Left ventricle myocardium superior (tissue), 1 donor: ENCODE results near the gene TNP1. TPM values are rescaled to one million over a fixed set of nuclear protein-coding genes. Genes with fewer than 3 reads are reported as not detected.

Experiments
- ATAC-seq: fragments of 200-7000 bp; cut with Tn5 transposase; one replicate; pipeline ENCODE4 v1.9.1; 2020; ENCODE audit warnings: mild to moderate bottlenecking, moderate library complexity
- DNase-seq: peaks from one replicate; pipeline ENCODE4 v3.0.0-alpha.2; 2020
- intact Hi-C: fragments of 100-400 bp; cut with micrococcal nuclease; formaldehyde crosslinking; loops from one replicate; pipeline ENCODE4 v1.11.0; 2022
- long read RNA-seq: library from polyadenylated mRNA; unstranded; transcript quantifications from one replicate; pipeline ENCODE4 v2.0.0, GENCODE V29; 2021
- total RNA-seq: library from RNA; stranded (reverse); fragmentation: NEBNext Ultra II Directional; extraction: Animal tissue kit (Norgen Biotek cat#: 25700); gene quantifications from one replicate; pipeline ENCODE4 v1.2.1, GENCODE V29; 2021
- donor health status: DM: no; HTN: yes; CAD: no; lungs with severe emphysema.

Gene TNP1, protein sequence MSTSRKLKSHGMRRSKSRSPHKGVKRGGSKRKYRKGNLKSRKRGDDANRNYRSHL
- not detected for total RNA-seq
- long read RNA-seq, result 0 reads

- ATAC-seq, result no peak
- no peak for DNase-seq
- intact Hi-C loops, result no loop called here
Observed at GRCh38 chr2:216859944-216860343, at the start of gene TNP1. Gene TNP1 (minus strand): TSS chr2:216860064. CDS start chr2:216860034, 30 bp downstream.

- ATAC-seq, result no peak
- intact Hi-C loops, result no loop called here
- no peak for DNase-seq
Observed at GRCh38 chr2:216908300-216908699, 48.4 kb upstream of the TNP1 start.

GRCh38 chr2:216905649-216906329 is 45.9 kb upstream of the TNP1 start:
- no peak for DNase-seq
- ATAC-seq, result no peak
- intact Hi-C loops, result no loop called here

GRCh38 chr2:216904974-216905373 is 45.1 kb upstream of the TNP1 start:
- intact Hi-C loops, result no loop called here
- ATAC-seq (no peak), DNase-seq (no peak)

- DNase-seq (no peak), ATAC-seq (no peak)
- intact Hi-C loops, result no loop called here
Observed at GRCh38 chr2:216904554-216904953, 44.7 kb upstream of the TNP1 start.

DNA sequence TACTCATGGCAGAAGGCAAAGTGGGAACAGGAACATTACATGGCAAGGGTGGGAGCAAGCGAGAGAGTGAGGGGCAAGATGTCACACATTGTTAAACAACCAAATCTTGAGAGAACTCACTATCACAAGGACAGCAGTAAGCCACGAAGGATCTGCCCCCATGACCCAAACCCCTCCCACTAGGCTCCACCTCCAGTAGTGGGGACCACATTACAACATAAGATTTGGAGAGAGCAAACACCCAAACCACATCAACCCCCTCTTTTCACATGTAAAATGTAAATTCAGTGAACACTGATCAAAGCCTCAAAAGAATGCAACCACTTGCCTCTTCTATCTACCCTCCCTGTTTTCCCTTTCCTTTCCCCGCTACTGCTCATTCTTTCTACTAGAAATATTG is 43.6 kb upstream of the TNP1 start:
- ATAC-seq (no peak), DNase-seq (no peak)
- intact Hi-C loops, result no loop called here

GRCh38 chr2:216901273-216901672 is 41.4 kb upstream of the TNP1 start:
- DNase-seq, result no peak
- ATAC-seq, result no peak
- intact Hi-C loops, result no loop called here

- intact Hi-C loops, result no loop called here
- ATAC-seq (no peak), DNase-seq (no peak)
Observed at GRCh38 chr2:216900406-216900805, 40.5 kb upstream of the TNP1 start.

DNA sequence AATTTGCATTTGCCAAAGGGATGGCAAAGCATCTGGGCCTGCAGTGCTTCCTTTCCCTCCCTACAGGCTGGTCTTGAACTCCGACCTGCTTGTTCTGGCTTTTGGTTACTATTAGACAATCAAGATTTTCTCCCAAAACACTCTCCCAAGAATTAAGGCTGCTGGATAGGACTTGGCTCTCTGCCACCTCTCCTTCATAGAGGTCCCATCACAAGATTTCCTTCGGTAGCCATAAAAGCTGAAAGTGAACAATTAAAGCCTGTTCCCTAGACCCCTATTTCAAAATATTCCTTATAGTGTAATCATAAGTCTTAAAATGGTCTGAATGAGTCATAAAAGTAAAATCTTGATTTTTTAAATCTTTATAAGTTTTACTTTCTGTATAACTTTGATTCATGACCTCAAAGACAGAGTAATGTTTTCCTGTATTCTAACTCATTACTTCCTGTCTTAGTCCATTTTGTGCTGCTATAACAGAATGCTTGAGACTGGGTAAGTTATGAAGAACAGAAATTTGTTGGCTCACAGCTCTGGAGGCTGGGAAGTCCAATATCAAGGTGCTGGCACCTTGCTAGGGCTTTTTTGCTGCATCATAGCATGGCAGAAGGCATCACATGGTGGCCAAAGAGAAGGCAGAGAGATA is 37.8 kb upstream of the TNP1 start:
- intact Hi-C loops, result no loop called here
- DNase-seq, result no peak
- ATAC-seq, result no peak

DNA sequence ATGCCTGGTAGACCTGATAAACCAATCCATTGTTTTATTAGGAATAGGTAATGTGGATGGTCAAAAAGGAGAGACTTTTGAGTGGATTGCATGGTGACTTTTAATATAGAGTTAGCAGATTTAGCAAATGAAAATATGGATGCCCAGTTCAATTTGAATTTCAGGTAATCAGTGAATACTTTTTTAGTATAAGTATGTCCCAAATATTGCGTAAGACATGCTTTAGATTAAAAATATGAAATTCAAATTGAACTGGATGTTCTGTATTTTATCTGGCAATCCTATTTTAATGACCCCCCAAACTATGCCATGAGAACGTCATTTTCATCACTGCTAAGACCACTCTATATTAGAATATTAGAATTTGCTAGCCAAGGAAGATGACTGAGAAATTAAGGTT is 30.3 kb upstream of the TNP1 start:
- no peak for ATAC-seq
- no peak for DNase-seq
- intact Hi-C loops, result no loop called here

GRCh38 chr2:216888887-216889622 is 29.2 kb upstream of the TNP1 start:
- peak; percentile 88 for ATAC-seq
- intact Hi-C loops, result no loop called here
- peak; percentile 49 for DNase-seq

GRCh38 chr2:216888081-216888480 is 28.2 kb upstream of the TNP1 start:
- ATAC-seq (no peak), DNase-seq (no peak)

DNA sequence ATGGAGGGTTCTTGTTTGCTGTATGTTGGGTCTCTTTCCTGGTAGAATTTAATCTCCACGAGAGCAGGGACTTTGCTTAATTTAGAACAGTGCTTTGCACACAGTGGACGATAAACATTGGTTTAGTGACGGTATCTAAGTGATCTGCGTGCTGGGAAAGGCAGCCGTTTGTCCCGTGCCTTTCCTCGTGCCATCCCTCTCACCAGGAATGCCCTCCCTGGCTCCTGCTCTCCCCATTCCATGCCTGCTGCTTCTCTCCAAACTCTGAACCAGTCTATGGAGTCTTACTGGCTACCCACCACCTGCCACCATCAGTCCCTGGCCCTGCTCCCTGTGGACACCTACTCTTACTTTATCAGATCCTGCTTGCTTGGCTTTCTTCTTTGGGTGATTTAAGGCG is 27.3 kb upstream of the TNP1 start:
- DNase-seq (no peak), ATAC-seq (peak; percentile 24)
- intact Hi-C loops, result no loop called here

More at GRCh38 chr2:216888081-216888480, 28.2 kb upstream of the TNP1 start:
- intact Hi-C loops, result no loop called here

DNA sequence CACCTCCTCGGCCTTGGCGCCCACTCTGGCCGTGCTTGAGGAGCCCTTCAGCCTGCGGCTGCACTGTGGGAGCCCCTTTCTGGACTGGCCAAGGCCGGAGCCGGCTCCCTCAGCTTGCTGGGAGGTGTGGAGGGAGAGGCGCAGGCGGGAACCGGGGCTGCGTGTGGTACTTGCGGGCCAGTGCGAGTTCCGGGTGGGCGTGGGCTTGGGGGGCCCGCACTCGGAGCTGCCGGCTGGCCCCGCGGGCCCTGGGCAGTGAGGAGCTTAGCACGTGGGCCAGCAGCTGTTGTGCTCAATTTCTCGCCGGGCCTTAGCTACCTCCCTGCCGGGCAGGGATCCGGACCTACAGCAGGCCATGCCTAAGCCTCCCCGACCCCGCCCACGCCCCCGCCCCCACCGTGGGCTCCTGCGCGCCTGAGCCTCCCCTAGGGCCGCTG is 25.3 kb upstream of the TNP1 start:
- ATAC-seq, result no peak
- no peak for DNase-seq
- intact Hi-C loops, result no loop called here

GRCh38 chr2:216884347-216884746 is 24.5 kb upstream of the TNP1 start:
- peak; percentile 10 for ATAC-seq
- DNase-seq, result peak; percentile 39
- intact Hi-C loops, result no loop called here

GRCh38 chr2:216882876-216883275 is 23.0 kb upstream of the TNP1 start:
- peak; percentile 37 for DNase-seq
- intact Hi-C loops, result no loop called here
- ATAC-seq, result peak; percentile 74

- ATAC-seq, result no peak
- DNase-seq, result no peak
- intact Hi-C loops, result no loop called here
Observed at GRCh38 chr2:216881411-216881810, 21.5 kb upstream of the TNP1 start.

DNA sequence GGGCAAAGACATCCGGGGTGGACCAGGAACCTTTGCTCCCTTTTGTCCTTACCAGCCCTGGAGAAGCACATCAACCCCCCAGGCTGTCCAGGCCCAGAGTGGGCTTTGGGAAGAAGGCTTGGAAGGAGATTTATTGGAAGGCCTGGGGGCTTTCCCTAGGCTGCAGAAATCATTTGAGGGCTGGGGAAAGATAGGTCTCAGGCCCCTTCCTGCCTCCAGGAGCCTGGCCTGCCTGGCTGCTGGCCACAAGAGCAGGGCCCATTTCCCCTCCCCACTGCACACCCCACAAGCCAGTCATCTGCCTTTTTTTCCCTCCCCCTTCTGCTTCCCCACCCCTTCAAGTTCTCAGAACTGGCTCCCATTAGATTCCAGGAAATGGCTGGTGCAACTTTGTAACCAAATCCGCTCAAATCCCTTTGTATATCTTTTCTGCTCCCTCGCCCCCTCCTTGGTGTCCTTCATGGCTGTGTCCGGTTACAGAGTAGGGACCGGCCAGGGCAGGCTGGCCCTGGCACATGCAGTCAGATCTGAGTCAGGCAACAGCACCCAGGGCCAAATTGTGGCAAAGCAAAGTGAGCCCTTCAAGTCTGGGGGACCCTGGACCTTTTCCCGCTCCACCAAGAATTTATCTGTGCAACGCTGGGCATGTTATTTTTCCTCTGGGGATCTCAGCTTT is 20.8 kb upstream of the TNP1 start:
- intact Hi-C loops, result no loop called here
- DNase-seq, result no peak
- no peak for ATAC-seq

GRCh38 chr2:216879727-216880508 is 20.1 kb upstream of the TNP1 start:
- intact Hi-C loops, result no loop called here
- DNase-seq (no peak), ATAC-seq (no peak)
